ENCODE measurements around the gene MOXD1. TPM values are rescaled to one million over a fixed set of nuclear protein-coding genes. Genes with fewer than 3 reads are reported as not detected.
"Not testable (repeated sequence)": the region's sequence is repeated elsewhere in the genome, so short reads cannot be mapped to it uniquely, and the experiment has no call there.

The MOXD1 gene
- total RNA-seq, 4 donors from 2014 or later: 5.5 to 16.3 (median 8.3) TPM; not detected in 1

GRCh38 chr6:132361101-132361500, 40.2 kb downstream of the MOXD1 start:
- H3K27ac ChIP-seq: no peak overlapping the region
- no peaks in the 10 kb centered on the region for H3K36me3 ChIP-seq
- intact Hi-C loops (cut with DNase I; ENCODE audit: low total_unique reads): no loop called here
- no peak for DNase-seq
- no peak for TF ChIP-seq EP300 (IDR thresholded peaks at IDR 0.05; ENCODE audit: low read depth)
- TF ChIP-seq, protein P1, sequence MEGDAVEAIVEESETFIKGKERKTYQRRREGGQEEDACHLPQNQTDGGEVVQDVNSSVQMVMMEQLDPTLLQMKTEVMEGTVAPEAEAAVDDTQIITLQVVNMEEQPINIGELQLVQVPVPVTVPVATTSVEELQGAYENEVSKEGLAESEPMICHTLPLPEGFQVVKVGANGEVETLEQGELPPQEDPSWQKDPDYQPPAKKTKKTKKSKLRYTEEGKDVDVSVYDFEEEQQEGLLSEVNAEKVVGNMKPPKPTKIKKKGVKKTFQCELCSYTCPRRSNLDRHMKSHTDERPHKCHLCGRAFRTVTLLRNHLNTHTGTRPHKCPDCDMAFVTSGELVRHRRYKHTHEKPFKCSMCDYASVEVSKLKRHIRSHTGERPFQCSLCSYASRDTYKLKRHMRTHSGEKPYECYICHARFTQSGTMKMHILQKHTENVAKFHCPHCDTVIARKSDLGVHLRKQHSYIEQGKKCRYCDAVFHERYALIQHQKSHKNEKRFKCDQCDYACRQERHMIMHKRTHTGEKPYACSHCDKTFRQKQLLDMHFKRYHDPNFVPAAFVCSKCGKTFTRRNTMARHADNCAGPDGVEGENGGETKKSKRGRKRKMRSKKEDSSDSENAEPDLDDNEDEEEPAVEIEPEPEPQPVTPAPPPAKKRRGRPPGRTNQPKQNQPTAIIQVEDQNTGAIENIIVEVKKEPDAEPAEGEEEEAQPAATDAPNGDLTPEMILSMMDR (IDR thresholded peaks at IDR 0.05): no peak
- TF ChIP-seq POLR2A (IDR thresholded peaks at IDR 0.05): no peak
- TF ChIP-seq POLR2AphosphoS5 (IDR thresholded peaks at IDR 0.05): no peak
- no peaks in the 10 kb centered on the region for H3K9me3 ChIP-seq
- in situ Hi-C loops (cut with MboI; ENCODE audit: low pct_ligation_motif_present in 1 of 4, low pct_unique_long_range_greater_than_20kb in 1 of 4, low sequenced_read_pairs in 3 of 4): no loop called here
- 60 to 71% methylated on average over 1 of the region's 1 CpG for WGBS, 2 donors (ENCODE audit: low coverage in 1 of 2)
- no peaks in the 10 kb centered on the region for H3K4me1 ChIP-seq
- H3K27me3 ChIP-seq: no peaks in the 10 kb centered on the region
- no peak overlapping the region for H3K4me3 ChIP-seq

DNA sequence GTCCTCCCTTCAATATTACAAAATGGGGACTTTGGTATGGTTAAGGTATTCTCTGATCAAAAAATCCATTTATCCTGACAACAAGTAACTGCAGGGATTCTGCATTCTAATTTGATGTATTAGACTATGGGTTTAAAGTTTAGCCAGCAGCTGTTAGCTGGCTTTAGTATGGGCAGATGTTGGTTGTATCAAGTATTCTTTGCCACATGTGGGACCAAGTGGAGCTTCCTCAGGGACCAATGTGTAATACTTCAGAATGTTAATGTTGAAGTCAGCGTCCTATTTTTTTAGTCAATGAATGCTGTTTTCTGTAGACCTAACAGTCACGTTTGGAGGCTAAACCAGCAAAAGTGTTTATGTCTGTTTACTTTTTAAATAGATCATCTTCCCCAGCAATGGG, 41.4 kb downstream of the MOXD1 start:
- H3K4me3 ChIP-seq: no peak overlapping the region

GRCh38 chr6:132357120-132357519, 44.2 kb downstream of the MOXD1 start:
- no peak for TF ChIP-seq POLR2AphosphoS5 (IDR thresholded peaks at IDR 0.05)
- TF ChIP-seq, protein P1 (IDR thresholded peaks at IDR 0.05): no peak
- no peak for TF ChIP-seq POLR2A (IDR thresholded peaks at IDR 0.05)
- TF ChIP-seq EP300 (IDR thresholded peaks at IDR 0.05; ENCODE audit: low read depth): no peak
- H3K4me1 ChIP-seq: no peaks in the 10 kb centered on the region
- no peaks in the 10 kb centered on the region for H3K9me3 ChIP-seq
- no peaks in the 10 kb centered on the region for H3K36me3 ChIP-seq
- no peaks in the 10 kb centered on the region for H3K27me3 ChIP-seq
- no peak for DNase-seq
- no peak overlapping the region for H3K27ac ChIP-seq
- H3K4me3 ChIP-seq: no peak overlapping the region
- in situ Hi-C loops (cut with MboI; ENCODE audit: low pct_ligation_motif_present in 1 of 4, low pct_unique_long_range_greater_than_20kb in 1 of 4, low sequenced_read_pairs in 3 of 4): no loop called here
- intact Hi-C loops (cut with DNase I; ENCODE audit: low total_unique reads): no loop called here

More for the DNA sequence above, 41.4 kb downstream of the MOXD1 start:
- H3K27ac ChIP-seq: no peak overlapping the region
- intact Hi-C loops (cut with DNase I; ENCODE audit: low total_unique reads) (no loop called here), in situ Hi-C loops (cut with MboI; ENCODE audit: low pct_ligation_motif_present in 1 of 4, low pct_unique_long_range_greater_than_20kb in 1 of 4, low sequenced_read_pairs in 3 of 4) (no loop called here)
- TF ChIP-seq, protein P1 (IDR thresholded peaks at IDR 0.05): no peak
- TF ChIP-seq POLR2AphosphoS5 (IDR thresholded peaks at IDR 0.05): no peak
- no peak for TF ChIP-seq POLR2A (IDR thresholded peaks at IDR 0.05)
- TF ChIP-seq EP300 (IDR thresholded peaks at IDR 0.05; ENCODE audit: low read depth): no peak
- H3K27me3 ChIP-seq: no peaks in the 10 kb centered on the region
- no peaks in the 10 kb centered on the region for H3K4me1 ChIP-seq
- 52 to 60% methylated on average over 1 to 2 of the region's 2 CpGs for WGBS, 2 donors (ENCODE audit: low coverage in 1 of 2)
- H3K36me3 ChIP-seq: no peaks in the 10 kb centered on the region
- H3K9me3 ChIP-seq: no peaks in the 10 kb centered on the region
- DNase-seq: no peak

DNA sequence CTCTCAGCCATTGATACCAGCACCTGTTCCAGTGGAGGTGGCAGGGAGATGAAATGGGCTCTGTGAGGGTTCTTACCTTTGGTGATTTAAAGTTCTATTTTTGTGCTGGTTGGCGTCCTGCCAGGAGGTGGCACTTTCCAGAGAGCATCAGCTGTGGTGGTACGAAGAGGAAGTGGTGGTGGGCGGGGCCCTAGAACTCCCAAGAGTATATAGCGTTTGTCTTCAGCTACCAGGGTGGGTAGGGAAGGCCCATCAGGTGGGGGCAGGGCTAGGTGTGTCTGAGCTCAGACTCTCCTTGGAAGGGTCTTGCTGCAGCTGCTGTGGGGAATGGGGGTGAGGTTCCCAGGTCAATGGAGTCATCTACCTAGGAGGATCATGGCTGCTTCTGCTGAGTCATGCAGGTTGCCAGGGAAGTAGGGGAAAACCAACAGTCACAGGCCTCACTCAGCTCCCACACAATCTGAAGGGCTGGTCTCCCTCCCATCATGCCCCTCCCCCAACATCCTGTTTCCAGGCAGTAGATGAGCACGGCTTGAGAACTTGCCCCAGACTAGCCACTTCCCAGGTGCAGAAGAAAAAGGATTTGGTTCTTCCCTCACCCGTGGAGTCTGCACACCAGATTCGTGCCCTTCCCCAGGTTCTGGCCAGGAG, 46.6 kb downstream of the MOXD1 start:
- intact Hi-C loops (cut with DNase I; ENCODE audit: low total_unique reads) (no loop called here), in situ Hi-C loops (cut with MboI; ENCODE audit: low pct_ligation_motif_present in 1 of 4, low pct_unique_long_range_greater_than_20kb in 1 of 4, low sequenced_read_pairs in 3 of 4) (no loop called here)
- peak; percentile 70 for DNase-seq
- H3K27me3 ChIP-seq: no peaks in the 10 kb centered on the region
- no peaks in the 10 kb centered on the region for H3K9me3 ChIP-seq
- no peak overlapping the region for H3K4me3 ChIP-seq
- H3K27ac ChIP-seq: no peak overlapping the region
- WGBS, 2 donors (ENCODE audit: low coverage in 1 of 2): 67 to 100% methylated on average over 2 to 7 of the region's 7 CpGs
- no peaks in the 10 kb centered on the region for H3K36me3 ChIP-seq
- TF ChIP-seq EP300 (IDR thresholded peaks at IDR 0.05; ENCODE audit: low read depth): no peak
- H3K4me1 ChIP-seq: no peaks in the 10 kb centered on the region

DNA sequence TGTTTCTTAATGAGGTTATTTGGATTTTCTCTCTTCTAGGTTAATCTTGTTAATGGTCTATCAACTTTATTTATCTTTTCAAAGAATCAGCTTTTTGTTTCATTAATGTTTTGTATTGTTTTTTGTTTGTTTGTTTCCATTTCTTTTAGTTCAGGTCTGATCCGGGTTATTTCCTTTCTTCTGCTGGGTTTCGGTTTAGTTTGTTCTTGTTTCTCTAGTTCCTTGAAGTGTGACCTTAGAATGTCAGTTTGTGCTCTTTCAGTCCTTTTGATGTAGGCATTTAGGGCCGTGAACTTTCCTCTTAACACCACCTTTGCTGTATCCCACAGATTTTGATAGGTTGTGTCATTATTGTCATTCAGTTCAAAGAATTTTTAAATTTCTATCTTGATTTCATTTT, 49.3 kb downstream of the MOXD1 start:
- DNase-seq; H3K36me3 ChIP-seq; H3K27ac ChIP-seq; H3K4me3 ChIP-seq; intact Hi-C loops (cut with DNase I; ENCODE audit: low total_unique reads); H3K9me3 ChIP-seq; H3K4me1 ChIP-seq; H3K27me3 ChIP-seq; in situ Hi-C loops (cut with MboI; ENCODE audit: low pct_ligation_motif_present in 1 of 4, low pct_unique_long_range_greater_than_20kb in 1 of 4, low sequenced_read_pairs in 3 of 4): not testable (repeated sequence)
- WGBS, 2 donors (ENCODE audit: low coverage in 1 of 2): 71 to 73% methylated on average over 3 of the region's 3 CpGs
